Ovary (tissue), 3 donors: ENCODE measurements around the gene TMEM252.

Source experiments
- CTCF ChIP-seq, 3 donors: fragments of 450-650 bp in 2 of 3; fragments of 200-600 bp in 1 of 3; IDR thresholded peaks; one replicate each; pipeline versions ENCODE4 v1.5.1 to v1.8.0; 2016 to 2022; ENCODE audit warnings: antibody characterized with exemption in 3 of 3, mild to moderate bottlenecking in 1 of 3
- EP300 ChIP-seq: sonication (generic); formaldehyde crosslinking; IDR thresholded peaks from one replicate; pipeline ENCODE4 v1.6.1; 2017; ENCODE audit warnings: antibody characterized with exemption
- POLR2A ChIP-seq: fragments of 450-650 bp; IDR thresholded peaks from one replicate; pipeline ENCODE4 v1.6.1; 2017; ENCODE audit warnings: antibody characterized with exemption, mild to moderate bottlenecking, moderate library complexity
- donor health status: DM: no; HTN: no; CAD: no.

DNA sequence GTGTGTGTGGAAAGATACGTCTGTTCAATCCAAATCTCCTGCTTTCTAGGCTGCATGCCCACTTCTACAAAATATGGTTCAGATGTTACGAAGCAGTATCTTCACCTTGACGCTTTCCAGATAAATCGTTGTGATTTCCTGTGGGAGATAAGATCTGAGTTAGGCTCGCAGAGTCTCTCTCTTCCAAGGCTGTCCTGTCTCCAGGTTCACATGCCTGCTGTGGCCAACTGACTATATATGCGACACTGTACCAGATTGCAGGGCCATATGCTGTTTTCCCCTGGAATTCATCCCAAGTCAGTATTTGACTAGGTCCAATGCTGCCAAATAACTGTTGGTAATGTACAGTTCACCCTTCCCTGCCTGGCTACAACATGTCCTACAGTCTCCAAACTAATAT, 47.9 kb downstream of the TMEM252 start:
- TF ChIP-seq CTCF (IDR thresholded peaks at IDR 0.05): no peak
- TF ChIP-seq POLR2A: no peak
- TF ChIP-seq EP300: no peak
